ENCODE measurements around the gene EEA1. TPM values are rescaled to one million over a fixed set of nuclear protein-coding genes. Genes with fewer than 3 reads are reported as not detected.

Gene EEA1
- total RNA-seq, 1 experiment from 2014 or later = 14.9 TPM

GRCh38 chr12:92911339-92911738, 17.8 kb downstream of the EEA1 start:
- Histone ChIP-seq H3K18ac (ENCODE audit: insufficient read length, low read depth, low read length) (no peak overlapping the region), H2AFZ (ENCODE audit: low read length) (no peak overlapping the region), H3T11ph (ENCODE audit: low read length) (no peak overlapping the region), H3K4me1 (ENCODE audit: insufficient read depth, low read length) (no peaks in the 10 kb centered on the region; the same call in 1 of the 2 replicates), H2BK120ac (ENCODE audit: low read depth, low read length, poor library complexity, severe bottlenecking) (no peak overlapping the region), H3K79me1 (ENCODE audit: insufficient read depth, low read depth, low read length, poor library complexity, severe bottlenecking) (no peaks in the 10 kb centered on the region), H3K14ac (ENCODE audit: insufficient read depth, low read length) (no peak overlapping the region), H3K27me3 (ENCODE audit: insufficient read depth, low read length) (no peaks in the 10 kb centered on the region), H3K23ac (ENCODE audit: insufficient read length, low read depth, low read length) (no peak overlapping the region), H4K91ac (ENCODE audit: insufficient read length, low read depth, low read length) (no peak overlapping the region), H3K27ac (ENCODE audit: insufficient read length, low read depth, low read length) (no peak overlapping the region), H4K20me1 (ENCODE audit: control insufficient read depth, insufficient read depth, insufficient read length) (no peaks in the 10 kb centered on the region), H2BK20ac (ENCODE audit: low read depth, low read length, poor library complexity, severe bottlenecking) (no peak overlapping the region), H4K5ac (ENCODE audit: insufficient read length, low read depth, low read length) (no peak overlapping the region), H2BK12ac (ENCODE audit: insufficient read length, low read depth, low read length) (no peak overlapping the region), H3K4ac (ENCODE audit: low read depth, low read length) (no peak overlapping the region), H3K23me2 (ENCODE audit: insufficient read length, low read depth, low read length, poor library complexity, severe bottlenecking) (no peaks in the 10 kb centered on the region), H2BK15ac (ENCODE audit: low read depth, low read length) (no peak overlapping the region), H2AK5ac (ENCODE audit: insufficient read length, low read length) (no peak overlapping the region), H3K56ac (ENCODE audit: insufficient read length, low read depth, low read length) (no peak overlapping the region), H3K9ac (ENCODE audit: extremely low read depth, insufficient read length, low read length) (no peak overlapping the region), H3K9me3 (ENCODE audit: control insufficient read depth, low read depth, low read length) (no peaks in the 10 kb centered on the region), H3K79me2 (ENCODE audit: insufficient read depth, low read length) (peaks cover 2% of the 10 kb centered on the region; the same call in 1 of the 2 replicates), H3K4me2 (ENCODE audit: insufficient read depth, insufficient read length, low read length) (no peak overlapping the region), H2BK5ac (ENCODE audit: insufficient read length, low read length) (no peak overlapping the region), H4K8ac (replicated peaks; ENCODE audit: insufficient read length, low read depth, low read length) (no peak overlapping the region)
- DNase-seq = no peak
- Mint-ChIP-seq H3K27me3 (ENCODE audit: low read depth) (no peaks in the 10 kb centered on the region), H3K36me3 (ENCODE audit: insufficient read depth in 1 of 3, low read depth in 3 of 3) (peaks cover 9 to 15% (median 10%) of the 10 kb centered on the region in 3 experiments), H3K27ac (0 out of 7 replicates have a peak overlapping the region, but pooled peaks of 1 of the 3 experiments have one; percentile 5), H3K4me1 (peaks cover 35 to 36% of the 10 kb centered on the region in 2 experiments), H3K9me3 (peaks cover 14 to 15% of the 10 kb centered on the region in 2 experiments; a peak in 4 of 5 replicates), H3K4me3 (no peak overlapping the region)
- no peak for TF ChIP-seq CTCF (conservative IDR thresholded peaks at IDR 0.05)
- WGBS (ENCODE audit: extremely low coverage, insufficient read length, low lambda C conversion rate) = no CpG with 5 or more reads among the region's 2 CpGs

Measured in H9 (cell line).